Neural progenitor cell (in vitro differentiated cells): ENCODE results near the gene MYMX. TPM values are rescaled to one million over a fixed set of nuclear protein-coding genes. Genes with fewer than 3 reads are reported as not detected.
A peak's percentile ranks its signal among the peaks of the same experiment; 100 is the strongest.

Experiments used
- DNase-seq: peaks from one replicate; pipeline ENCODE4 v3.0.0-alpha.2; 2016; ENCODE audit warnings: low spot score
- H2AFZ ChIP-seq: fragments of 200-600 bp; sonication (generic); replicated peaks from 2 replicates; pipeline ENCODE4 v1.6.1; 2016; ENCODE audit warnings: antibody characterized with exemption
- H3F3A ChIP-seq: fragments of 200-600 bp; sonication (generic); 2 replicates; pipeline ENCODE4 v1.6.1; 2016; ENCODE audit warnings: antibody characterized with exemption, low read depth
- H3K27ac ChIP-seq: fragments of 200-600 bp; sonication (generic); 2 replicates; pipeline ENCODE4 v1.5.1; 2016; ENCODE audit warnings: mild to moderate bottlenecking
- H3K27me3 ChIP-seq: fragments of 200-600 bp; sonication (generic); 2 replicates; pipeline ENCODE4 v1.6.1; 2016; ENCODE audit warnings: mild to moderate bottlenecking, moderate library complexity
- H3K36me3 ChIP-seq: fragments of 200-600 bp; sonication (generic); 2 replicates; pipeline ENCODE4 v1.5.1; 2016
- H3K4me1 ChIP-seq: fragments of 200-600 bp; sonication (generic); 2 replicates; pipeline ENCODE4 v1.6.1; 2016; ENCODE audit warnings: mixed run types
- H3K4me2 ChIP-seq: fragments of 200-600 bp; sonication (generic); 2 replicates; pipeline ENCODE4 v1.6.1; 2016
- H3K4me3 ChIP-seq: fragments of 200-600 bp; sonication (generic); 2 replicates; pipeline ENCODE4 v1.5.1; 2016
- H3K79me2 ChIP-seq: fragments of 200-600 bp; sonication (generic); 2 replicates; pipeline ENCODE4 v1.6.1; 2016; ENCODE audit warnings: low read depth
- H3K9ac ChIP-seq: fragments of 200-600 bp; sonication (generic); 2 replicates; pipeline ENCODE4 v1.6.1; 2016
- H3K9me3 ChIP-seq: fragments of 200-600 bp; sonication (generic); 2 replicates; pipeline ENCODE4 v1.5.1; 2016; ENCODE audit warnings: low read depth
- H4K20me1 ChIP-seq: fragments of 200-600 bp; sonication (generic); 2 replicates; pipeline ENCODE4 v1.6.1; 2016; ENCODE audit warnings: low read depth
- H3K27ac Mint-ChIP-seq: 3 replicates; pipeline ENCODE4 v1.8.0; 2021; ENCODE audit warnings: mixed read lengths
- H3K27me3 Mint-ChIP-seq: 2 replicates; pipeline ENCODE4 v1.8.0; 2022; ENCODE audit warnings: low read depth, mild to moderate bottlenecking, inconsistent platforms, moderate library complexity, mixed read lengths; ENCODE audit not compliant: insufficient read depth
- H3K36me3 Mint-ChIP-seq: 3 replicates; pipeline ENCODE4 v1.8.0; 2021; ENCODE audit warnings: mixed read lengths
- H3K4me1 Mint-ChIP-seq: 3 replicates; pipeline ENCODE4 v1.8.0; 2021; ENCODE audit warnings: mixed read lengths
- H3K4me3 Mint-ChIP-seq: 3 replicates; pipeline ENCODE4 v1.8.0; 2021; ENCODE audit warnings: mild to moderate bottlenecking, moderate library complexity, mixed read lengths
- H3K9me3 Mint-ChIP-seq: 3 replicates; pipeline ENCODE4 v1.8.0; 2020; ENCODE audit warnings: mixed read lengths
- CTCF ChIP-seq: fragments of 200-600 bp; sonication (generic); IDR thresholded peaks from 2 replicates; pipeline ENCODE4 v1.5.1; 2017; ENCODE audit warnings: antibody characterized with exemption, mild to moderate bottlenecking
- EZH2 ChIP-seq: fragments of 200-600 bp; sonication (generic); IDR thresholded peaks from 2 replicates; pipeline ENCODE4 v1.6.1; 2017; ENCODE audit warnings: antibody characterized with exemption, mild to moderate bottlenecking, moderate library complexity
- EZH2phosphoT487 ChIP-seq: fragments of 200-600 bp; sonication (generic); IDR thresholded peaks from 2 replicates; pipeline ENCODE4 v1.6.1; 2017; ENCODE audit warnings: antibody characterized with exemption
- total RNA-seq: library from RNA; depleted of rRNA; stranded (reverse); fragments of >200 nt; gene quantifications from 2 replicates; pipeline ENCODE4 v1.2.3, GENCODE V29; 2015; ENCODE audit warnings: low replicate concordance

Gene MYMX
- total RNA-seq, 1 donor from 2014 or later, result 0.54 TPM

DNA sequence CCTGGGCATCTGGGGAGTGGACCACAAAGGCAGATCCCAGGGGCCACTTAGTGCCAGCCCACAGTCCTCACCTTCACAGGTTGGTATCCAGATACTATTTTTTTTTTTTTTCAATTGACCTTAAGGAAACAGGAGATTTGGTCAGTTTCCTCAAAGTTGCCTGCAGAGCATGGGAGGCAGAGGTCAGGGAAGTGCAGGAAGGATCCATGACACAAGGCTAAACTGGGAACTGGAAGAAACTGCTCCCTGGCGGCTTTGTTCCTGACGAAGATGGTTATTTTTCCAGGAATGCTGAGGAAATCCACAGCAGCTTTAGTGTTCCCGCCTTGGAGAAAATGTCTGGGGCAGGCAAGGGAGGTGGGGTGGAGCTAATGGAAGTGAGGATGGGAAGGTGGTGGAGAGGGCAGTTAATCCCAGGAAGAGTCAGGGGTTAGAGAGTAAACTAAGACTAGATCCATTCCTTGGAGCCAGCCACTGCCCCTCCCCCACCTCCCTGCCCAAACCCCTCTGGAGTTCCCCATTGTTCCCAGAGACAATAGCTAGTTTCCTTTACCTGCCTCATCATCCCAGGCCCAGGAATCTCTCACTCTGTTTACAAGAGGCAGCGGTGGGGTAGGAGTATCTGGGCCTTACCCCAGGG, 14.3 kb upstream of the MYMX start:
- Mint-ChIP-seq H3K9me3 (no peaks in the 10 kb centered on the region), H3K27ac (no peak overlapping the region), H3K36me3 (no peaks in the 10 kb centered on the region), H3K4me3 (no peak overlapping the region), H3K4me1 (peaks cover 26% of the 10 kb centered on the region), H3K27me3 (peaks cover 7% of the 10 kb centered on the region)
- Histone ChIP-seq H3K79me2 (no peaks in the 10 kb centered on the region), H3K4me2 (peak overlapping the region; percentile 58), H3K9ac (no peak overlapping the region), H3K27ac (no peak overlapping the region), H3K36me3 (no peaks in the 10 kb centered on the region), H2AFZ (peak overlapping the region; percentile 61), H3F3A (peaks cover 32% of the 10 kb centered on the region), H4K20me1 (no peaks in the 10 kb centered on the region), H3K9me3 (no peaks in the 10 kb centered on the region), H3K27me3 (no peaks in the 10 kb centered on the region), H3K4me3 (no peak overlapping the region), H3K4me1 (peaks cover 37% of the 10 kb centered on the region)
- no peak for TF ChIP-seq CTCF
- DNase-seq, result peak; percentile 69

- H3K9me3 Mint-ChIP-seq, result no peaks in the 10 kb centered on the region
- no peaks in the 10 kb centered on the region for H3K36me3 Mint-ChIP-seq
- Histone ChIP-seq H3K79me2 (no peaks in the 10 kb centered on the region), H3K4me2 (peak overlapping the region; percentile 58), H4K20me1 (no peaks in the 10 kb centered on the region), H3K9ac (no peak overlapping the region), H3K4me1 (peaks cover 37% of the 10 kb centered on the region), H3K27me3 (no peaks in the 10 kb centered on the region), H3K4me3 (no peak overlapping the region), H2AFZ (peak overlapping the region; percentile 61), H3K27ac (peak overlapping the region; percentile 81), H3K36me3 (no peaks in the 10 kb centered on the region), H3F3A (peaks cover 39% of the 10 kb centered on the region), H3K9me3 (no peaks in the 10 kb centered on the region)
- H3K4me3 Mint-ChIP-seq, result no peak overlapping the region
- no peak for DNase-seq
- H3K4me1 Mint-ChIP-seq, result peaks cover 26% of the 10 kb centered on the region
- H3K27me3 Mint-ChIP-seq, result peaks cover 8% of the 10 kb centered on the region
- no peak overlapping the region for H3K27ac Mint-ChIP-seq
- TF ChIP-seq CTCF (no peak), EZH2 (no peak), EZH2phosphoT487 (no peak)
Observed at GRCh38 chr6:44202972-44203750, 13.6 kb upstream of the MYMX start.

DNA sequence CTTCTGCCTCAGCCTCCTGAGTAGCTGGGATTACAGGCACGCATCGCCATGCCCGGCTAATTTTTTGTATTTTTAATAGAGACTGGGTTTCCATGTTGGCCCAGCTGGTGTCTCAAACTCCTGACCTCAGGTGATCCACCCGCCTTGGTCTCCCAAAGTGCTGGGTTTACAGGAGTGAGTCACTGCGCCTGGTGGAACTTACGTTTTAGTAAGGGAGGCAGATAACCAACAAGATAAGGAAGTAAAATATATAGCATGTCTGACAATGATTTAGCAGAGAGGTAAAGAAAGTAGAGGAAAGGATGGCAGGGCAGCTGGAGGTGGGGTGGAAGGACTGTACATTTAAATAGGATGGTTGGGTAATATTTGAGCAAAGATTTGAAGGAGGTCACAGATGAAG, 12.8 kb upstream of the MYMX start:
- Mint-ChIP-seq H3K4me1 (peaks cover 31% of the 10 kb centered on the region), H3K27me3 (peaks cover 10% of the 10 kb centered on the region), H3K9me3 (no peaks in the 10 kb centered on the region), H3K36me3 (no peaks in the 10 kb centered on the region), H3K4me3 (no peak overlapping the region), H3K27ac (no peak overlapping the region)
- TF ChIP-seq EZH2phosphoT487, result no peak
- no peak for TF ChIP-seq CTCF
- TF ChIP-seq EZH2, result no peak
- peaks cover 44% of the 10 kb centered on the region for H3F3A ChIP-seq
- no peak overlapping the region for H3K9ac ChIP-seq
- H3K79me2 ChIP-seq, result no peaks in the 10 kb centered on the region
- no peaks in the 10 kb centered on the region for H3K9me3 ChIP-seq
- no peak overlapping the region for H3K4me3 ChIP-seq
- peaks cover 37% of the 10 kb centered on the region for H3K4me1 ChIP-seq
- H3K36me3 ChIP-seq, result no peaks in the 10 kb centered on the region
- no peaks in the 10 kb centered on the region for H3K27me3 ChIP-seq
- H3K27ac ChIP-seq, result no peak overlapping the region
- no peak for DNase-seq
- no peaks in the 10 kb centered on the region for H4K20me1 ChIP-seq
- no peak overlapping the region for H2AFZ ChIP-seq
- no peak overlapping the region for H3K4me2 ChIP-seq
